Panc1 (cell line): Measurements from ENCODE around the gene NFKBIZ. TPM values are rescaled to one million over a fixed set of nuclear protein-coding genes. Genes with fewer than 3 reads are reported as not detected.

Source experiments
- ATAC-seq: fragments of 200-7000 bp; cut with Tn5 transposase; 2 replicates; pipeline ENCODE4 v1.9.1; 2020; ENCODE audit warnings: mild to moderate bottlenecking, moderate library complexity
- BruUV-seq: library from RNA; stranded (reverse); fragments of 400-500 nt; replicated peaks from 2 replicates; lab custom pipeline; 2021; lab: Mats Ljungman, UMichigan
- CTCF ChIA-PET: fragments of 300-600 bp; sonication (Branson Sonifier 250); formaldehyde crosslinking; loops from one replicate; lab custom pipeline; 2022; ENCODE audit warnings: antibody characterized with exemption; lab: Charles Lee
- POLR2A ChIA-PET: fragments of 300-600 bp; sonication (Branson Sonifier 250); formaldehyde crosslinking; loops from one replicate; lab custom pipeline; 2022; ENCODE audit warnings: antibody characterized with exemption; lab: Charles Lee
- DNase-seq: peaks from one replicate; pipeline ENCODE4 v3.0.0-alpha.2; 2010; ENCODE audit warnings: low read depth, low spot score
- H3K27ac ChIP-seq: 2 replicates; pipeline ENCODE4 v1.5.1; 2011; ENCODE audit warnings: mild to moderate bottlenecking, low read length, inconsistent platforms
- H3K27me3 ChIP-seq: fragments of 200-500 bp; sonication (Bioruptor generic); 2 replicates; pipeline ENCODE4 v1.6.0; 2014; ENCODE audit warnings: low read length, inconsistent platforms; ENCODE audit not compliant: control insufficient read depth, insufficient read depth
- H3K36me3 ChIP-seq: fragments of 200-500 bp; sonication (Bioruptor generic); 2 replicates; pipeline ENCODE4 v1.5.1; 2014; ENCODE audit warnings: inconsistent platforms, mild to moderate bottlenecking, low read length, moderate library complexity; ENCODE audit not compliant: control insufficient read depth, insufficient read depth
- H3K4me1 ChIP-seq: 2 replicates; pipeline ENCODE4 v1.5.1; 2011; ENCODE audit warnings: inconsistent platforms, mild to moderate bottlenecking, low read length, moderate library complexity; ENCODE audit not compliant: control insufficient read depth, insufficient read depth
- H3K4me3 ChIP-seq, 2 experiments: 2 replicates each; pipeline ENCODE4 v1.5.1; 2011 to 2012; ENCODE audit warnings: low read depth in 2 of 2, low read length in 2 of 2, mild to moderate bottlenecking in 2 of 2, inconsistent platforms in 1 of 2, moderate library complexity in 1 of 2
- H3K9me3 ChIP-seq: fragments of 200-500 bp; sonication (Bioruptor generic); 2 replicates; pipeline ENCODE4 v1.5.1; 2014; ENCODE audit warnings: low read depth, mild to moderate bottlenecking, inconsistent platforms, low read length, moderate library complexity; ENCODE audit not compliant: control insufficient read depth, insufficient read depth
- CTCF ChIP-seq: fragments of 450-650 bp; IDR thresholded peaks from 2 replicates; pipeline ENCODE4 v1.5.1; 2017; ENCODE audit warnings: mild to moderate bottlenecking
- POLR2AphosphoS5 ChIP-seq: IDR thresholded peaks from 2 replicates; pipeline ENCODE4 v1.6.1; 2012; ENCODE audit warnings: mild to moderate bottlenecking, low read depth, low read length, moderate library complexity
- REST ChIP-seq, 2 experiments: IDR thresholded peaks; 2 replicates each; pipeline ENCODE4 v1.6.1; 2011 to 2012; ENCODE audit warnings: low read depth in 2 of 2, control low read depth in 1 of 2, low read length in 1 of 2, mild to moderate bottlenecking in 1 of 2, moderate library complexity in 1 of 2; ENCODE audit not compliant: insufficient read depth in 1 of 2
- SIN3A ChIP-seq: IDR thresholded peaks from 2 replicates; pipeline ENCODE4 v1.6.1; 2012; ENCODE audit warnings: low read depth, mild to moderate bottlenecking, low read length, moderate library complexity, borderline replicate concordance; ENCODE audit not compliant: insufficient read depth
- TCF7L2 ChIP-seq: IDR thresholded peaks from 2 replicates; pipeline ENCODE4 v1.6.1; 2011; ENCODE audit warnings: mild to moderate bottlenecking, low read depth, low read length, inconsistent platforms
- in situ Hi-C: cut with HindIII; loops from 2 replicates; pipeline ENCODE4 v1.10.0; 2016; ENCODE audit warnings: low sequenced_read_pairs, low pct_unique_long_range_greater_than_20kb
- intact Hi-C: fragments of 100-400 bp; cut with micrococcal nuclease; formaldehyde crosslinking; loops from one replicate; pipeline ENCODE4 v1.10.0; 2022; ENCODE audit not compliant: unreplicated experiment
- total RNA-seq: library from RNA; stranded (reverse); gene quantifications from one replicate; pipeline ENCODE4 v1.2.1, GENCODE V29; 2021; ENCODE audit not compliant: unreplicated experiment

Gene NFKBIZ
- total RNA-seq, 1 experiment from 2014 or later, result 17.4 TPM

GRCh38 chr3:101846709-101847108 lies 2.6 kb upstream of the NFKBIZ start:
- no peaks in the 10 kb centered on the region for H3K27me3 ChIP-seq
- no peaks in the 10 kb centered on the region; the same call in 1 of the 2 replicates for H3K36me3 ChIP-seq
- H3K9me3 ChIP-seq, result no peaks in the 10 kb centered on the region
- intact Hi-C loops (no loop called here), in situ Hi-C loops (no loop called here)
- TF ChIP-seq REST (IDR thresholded peaks at IDR 0.05; ENCODE audit: insufficient read depth in 1 of 2, low read depth in 2 of 2, low read length in 1 of 2) (no peak), CTCF (no peak), TCF7L2 (no peak), SIN3A (no peak), POLR2AphosphoS5 (no peak)
- no peak overlapping the region; the same call in 1 of the 2 replicates for H3K27ac ChIP-seq
- DNase-seq, result no peak
- ChIA-PET CTCF (no interaction called here), POLR2A (no interaction called here)
- peaks cover 23% of the 10 kb centered on the region for H3K4me1 ChIP-seq
- ATAC-seq, result no peak
- H3K4me3 ChIP-seq, result no peak overlapping the region
- BruUV-seq, result no TSS peak

- intact Hi-C loops, result no loop called here
- ChIA-PET CTCF (no interaction called here), POLR2A (interaction anchor here (0.6 kb wide), 1 partner anchor 20 kb away, joined by 3 read pairs; no protein-coding TSS in a partner anchor)
- Histone ChIP-seq H3K4me1 (peaks cover 18% of the 10 kb centered on the region), H3K4me3 (no peak overlapping the region), H3K9me3 (no peaks in the 10 kb centered on the region), H3K36me3 (peaks cover 4% of the 10 kb centered on the region), H3K27ac (no peak overlapping the region; the same call in 1 of the 2 replicates), H3K27me3 (no peaks in the 10 kb centered on the region)
- TF ChIP-seq REST (IDR thresholded peaks at IDR 0.05; ENCODE audit: insufficient read depth in 1 of 2, low read depth in 2 of 2, low read length in 1 of 2) (no peak), POLR2AphosphoS5 (no peak), TCF7L2 (no peak), CTCF (no peak), SIN3A (no peak)
- DNase-seq (no peak), ATAC-seq (no peak)
- BruUV-seq, result no TSS peak
- in situ Hi-C loops, result no loop called here
Observed at GRCh38 chr3:101847328-101847727, 2.0 kb upstream of the NFKBIZ start.
